Measurements from ENCODE around the gene CRHBP.

CRHBP gene

DNA sequence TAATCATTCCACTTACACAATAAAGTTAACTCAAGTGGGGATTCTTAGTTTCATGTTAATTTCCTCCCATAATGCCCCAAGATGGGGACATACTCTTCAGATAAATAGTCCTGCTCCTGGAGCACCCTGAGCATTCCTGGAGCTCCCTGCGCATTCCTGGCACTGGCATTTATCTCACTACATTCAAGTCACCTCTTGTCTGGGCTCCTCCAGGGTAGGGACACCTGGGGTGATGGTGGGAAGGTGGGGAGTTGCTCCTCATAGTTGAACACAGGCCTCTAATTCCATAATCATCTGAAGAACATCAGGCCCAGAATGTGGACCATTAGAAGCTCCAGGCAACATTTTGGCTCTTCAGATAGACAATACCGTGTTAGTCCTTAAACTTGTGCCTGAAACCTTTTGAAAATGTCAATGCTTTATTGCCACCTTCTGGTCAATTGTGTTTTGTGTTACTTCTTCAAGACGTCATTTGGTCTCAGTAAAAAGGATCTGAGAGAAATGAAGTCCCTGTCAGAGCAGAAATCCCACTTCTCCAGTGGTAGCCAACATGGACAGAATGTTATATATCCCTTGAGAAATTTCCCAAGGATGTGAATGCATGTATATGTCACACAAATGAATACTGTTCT lies 63.2 kb downstream of the CRHBP start:
- no peak for DNase-seq (ENCODE audit: low read depth)

DNA sequence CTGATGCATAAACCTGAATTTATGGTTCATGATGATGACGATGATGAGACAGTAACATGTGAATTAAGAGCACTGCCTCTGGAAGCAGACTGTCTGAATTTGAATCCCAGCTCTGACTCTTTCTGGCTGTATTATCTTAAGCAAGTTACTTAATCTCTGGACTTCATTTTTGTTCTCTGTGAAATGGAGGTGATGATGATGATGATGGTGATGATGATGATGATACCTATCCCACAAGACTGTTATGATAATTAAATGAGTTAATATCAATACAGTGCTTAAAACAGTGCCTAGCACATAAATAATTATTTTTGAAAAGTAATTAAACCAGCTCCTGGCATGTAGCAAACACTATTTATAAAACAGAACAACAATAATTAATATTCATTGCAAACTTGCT lies 64.1 kb downstream of the CRHBP start:
- DNase-seq (ENCODE audit: low read depth), result no peak

DNA sequence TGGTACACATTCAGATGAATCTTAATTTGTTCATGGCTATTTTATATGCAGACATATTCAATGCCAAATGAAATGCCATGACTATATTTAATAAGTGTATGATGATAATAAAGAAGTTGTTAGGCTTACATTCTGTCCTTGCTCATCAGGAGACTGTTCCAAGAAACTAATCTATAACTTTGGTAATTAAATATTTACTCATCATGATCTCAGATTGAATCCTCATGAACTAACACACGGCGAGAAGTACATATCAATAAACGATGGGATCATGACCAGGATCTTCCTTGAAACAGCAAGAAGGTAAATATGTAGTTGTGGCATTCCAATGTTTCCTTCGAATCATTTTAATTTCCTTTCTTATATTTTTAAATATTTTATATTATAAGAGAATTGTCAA lies 64.8 kb downstream of the CRHBP start:
- no peak for DNase-seq (ENCODE audit: low read depth)
